ENCODE results near the gene A2M.

The A2M gene

DNA sequence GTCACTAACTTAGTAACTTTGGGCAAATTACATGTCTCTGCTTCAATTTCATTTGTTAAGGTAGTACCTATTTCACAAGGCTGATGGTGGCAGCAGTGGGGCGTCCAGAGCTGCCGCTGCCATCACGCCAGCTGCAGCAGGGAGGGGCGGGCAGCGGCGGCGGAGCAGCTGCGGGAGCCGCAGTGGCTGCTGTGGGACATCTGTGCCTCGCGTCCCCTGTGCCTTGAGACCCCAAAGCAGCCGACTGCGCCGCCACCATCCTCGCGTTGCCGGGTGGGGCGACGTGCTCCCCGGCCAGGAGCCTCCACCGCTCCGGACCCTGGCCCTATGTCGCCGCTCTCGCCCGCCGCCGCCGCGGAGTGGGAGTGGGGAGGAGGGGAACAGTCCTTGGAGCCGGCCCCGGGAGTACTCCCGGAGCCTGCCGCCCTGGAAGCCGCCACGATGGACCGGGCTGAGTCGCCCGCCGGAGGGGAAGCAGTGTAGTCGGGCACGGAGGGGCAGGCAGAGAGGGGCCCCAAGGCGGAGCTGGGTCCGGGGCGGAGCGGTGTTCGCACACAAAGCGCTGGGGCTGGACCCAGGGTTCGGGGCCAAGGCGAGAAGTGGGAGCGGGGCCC is 51.4 kb downstream of the A2M start:
- H3K9me3 ChIP-seq (ENCODE audit: control insufficient read depth, low read length): no peaks in the 10 kb centered on the region
- no peaks in the 10 kb centered on the region for H3K36me3 ChIP-seq (ENCODE audit: control insufficient read depth, insufficient read depth, low read length)
- H3K4me1 ChIP-seq (ENCODE audit: control insufficient read depth, insufficient read depth, low read length): peaks cover 4% of the 10 kb centered on the region
- H3K9ac ChIP-seq (ENCODE audit: low read length): peak overlapping the region; percentile 88
- no peaks in the 10 kb centered on the region for H3K27me3 ChIP-seq (ENCODE audit: control insufficient read depth, insufficient read depth, low read length)
- H3K4me3 ChIP-seq (ENCODE audit: low read length): peak overlapping the region; percentile 17

DNA sequence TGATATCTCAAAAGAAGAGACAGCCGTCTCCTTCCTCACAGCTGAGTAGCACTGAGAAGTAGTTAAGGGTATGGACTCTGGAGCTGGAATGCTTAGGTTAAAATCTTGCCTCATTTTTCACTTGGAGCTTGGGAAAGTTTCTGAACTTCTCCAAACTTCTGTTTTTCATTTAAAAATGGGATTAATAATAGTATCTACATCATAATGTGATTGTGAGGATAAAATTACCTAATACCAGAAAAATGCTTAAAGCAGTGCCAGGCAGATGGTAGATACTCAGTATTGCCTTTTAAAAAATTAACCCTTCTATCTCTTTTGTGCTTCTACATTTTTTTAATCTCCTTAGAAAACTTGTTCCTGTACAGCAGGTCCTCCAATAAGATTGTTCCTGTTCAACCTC is 63.1 kb downstream of the A2M start:
- Histone ChIP-seq H3K9ac (ENCODE audit: low read length) (no peak overlapping the region), H3K4me3 (ENCODE audit: low read length) (no peak overlapping the region), H3K9me3 (ENCODE audit: control insufficient read depth, low read length) (no peaks in the 10 kb centered on the region), H3K4me1 (ENCODE audit: control insufficient read depth, insufficient read depth, low read length) (no peaks in the 10 kb centered on the region), H3K27me3 (ENCODE audit: control insufficient read depth, insufficient read depth, low read length) (no peaks in the 10 kb centered on the region), H3K36me3 (ENCODE audit: control insufficient read depth, insufficient read depth, low read length) (no peaks in the 10 kb centered on the region)

DNA sequence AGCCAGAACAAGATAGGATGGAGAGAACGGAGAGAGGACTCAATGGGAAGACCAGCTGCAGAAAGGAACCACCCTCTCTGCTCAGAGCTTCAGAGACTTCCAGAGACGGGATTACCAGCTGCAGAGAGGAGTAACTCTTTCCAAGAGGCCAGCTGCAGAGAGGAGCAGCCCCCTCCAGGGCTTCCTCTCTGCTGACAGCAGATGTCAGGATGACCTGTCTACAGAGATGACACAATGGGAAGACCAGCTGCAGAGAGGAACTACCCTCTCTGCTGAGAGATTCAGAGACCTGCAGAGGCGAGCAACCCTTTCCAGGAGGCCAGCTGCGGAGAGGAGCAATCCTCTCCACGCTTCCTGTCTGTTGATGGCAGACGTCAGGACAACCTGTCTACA is 64.6 kb downstream of the A2M start:
- Histone ChIP-seq H3K27me3 (ENCODE audit: control insufficient read depth, insufficient read depth, low read length) (no peaks in the 10 kb centered on the region), H3K36me3 (ENCODE audit: control insufficient read depth, insufficient read depth, low read length) (no peaks in the 10 kb centered on the region), H3K9me3 (ENCODE audit: control insufficient read depth, low read length) (no peaks in the 10 kb centered on the region), H3K4me1 (ENCODE audit: control insufficient read depth, insufficient read depth, low read length) (no peaks in the 10 kb centered on the region), H3K4me3 (ENCODE audit: low read length) (no peak overlapping the region), H3K9ac (ENCODE audit: low read length) (no peak overlapping the region)

DNA sequence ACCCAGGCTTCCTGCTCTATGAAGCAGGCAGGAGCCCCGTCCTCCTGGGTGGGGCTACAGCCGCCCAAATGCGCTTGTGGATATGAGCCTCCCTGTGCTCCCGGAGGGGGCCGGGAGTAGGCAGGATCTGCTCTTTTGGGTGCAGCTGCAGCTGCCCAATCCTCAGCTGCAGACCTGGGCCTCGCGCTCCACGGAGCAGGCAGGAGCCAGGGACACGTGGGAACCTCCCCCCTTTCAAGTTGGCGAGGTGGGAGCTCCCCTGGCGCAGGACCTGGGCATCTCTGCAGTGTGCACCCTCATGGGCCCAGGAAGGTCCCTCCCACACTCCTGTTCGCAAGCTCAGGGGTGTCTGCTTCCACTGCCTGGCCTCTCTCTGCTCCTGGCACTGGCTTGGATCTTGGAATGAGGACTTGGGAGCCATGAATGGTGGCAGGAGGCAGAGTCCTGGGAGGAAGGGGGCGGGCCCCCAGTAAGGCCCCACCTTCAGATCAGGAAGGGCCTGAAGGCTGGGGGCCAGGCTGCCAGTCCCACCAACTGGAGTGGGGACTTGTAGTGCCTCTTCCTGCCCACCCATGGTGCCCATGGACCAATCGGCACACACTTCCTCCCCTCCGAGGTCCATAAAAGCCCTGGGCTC is 65.1 kb downstream of the A2M start:
- Histone ChIP-seq H3K36me3 (ENCODE audit: control insufficient read depth, insufficient read depth, low read length) (no peaks in the 10 kb centered on the region), H3K4me3 (ENCODE audit: low read length) (no peak overlapping the region), H3K9ac (ENCODE audit: low read length) (no peak overlapping the region), H3K4me1 (ENCODE audit: control insufficient read depth, insufficient read depth, low read length) (no peaks in the 10 kb centered on the region), H3K9me3 (ENCODE audit: control insufficient read depth, low read length) (no peaks in the 10 kb centered on the region), H3K27me3 (ENCODE audit: control insufficient read depth, insufficient read depth, low read length) (no peaks in the 10 kb centered on the region)

DNA sequence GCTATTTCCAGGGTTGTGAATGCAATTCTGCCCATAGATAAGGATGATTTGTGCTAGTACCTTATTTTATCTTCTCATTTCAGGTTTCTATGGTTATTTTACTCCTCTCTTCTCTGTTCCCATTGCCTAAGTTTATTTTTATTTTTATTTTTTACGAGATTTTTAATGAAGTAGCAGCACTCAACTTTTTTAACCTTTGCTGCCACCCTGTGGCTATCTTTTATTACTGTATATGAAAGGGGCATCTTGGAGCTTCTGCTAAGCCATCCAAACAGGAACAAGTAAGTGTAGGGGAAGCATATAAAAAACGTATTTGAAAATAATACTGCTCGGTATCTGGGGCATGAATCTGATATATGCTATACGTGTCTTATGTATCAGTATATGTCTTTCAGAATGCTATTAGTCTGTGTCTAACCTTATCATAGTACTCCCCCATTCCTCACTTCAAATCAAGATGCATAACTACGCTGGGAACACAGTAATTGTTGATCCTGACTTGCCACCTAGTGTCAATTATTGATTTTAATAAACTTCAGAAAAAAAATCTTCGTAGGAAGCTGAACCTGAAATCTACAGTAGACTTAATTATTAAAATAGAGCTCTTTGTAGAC is 66.1 kb downstream of the A2M start:
- Histone ChIP-seq H3K27me3 (ENCODE audit: control insufficient read depth, insufficient read depth, low read length) (no peaks in the 10 kb centered on the region), H3K9me3 (ENCODE audit: control insufficient read depth, low read length) (no peaks in the 10 kb centered on the region), H3K4me1 (ENCODE audit: control insufficient read depth, insufficient read depth, low read length) (no peaks in the 10 kb centered on the region), H3K4me3 (ENCODE audit: low read length) (no peak overlapping the region), H3K9ac (ENCODE audit: low read length) (no peak overlapping the region), H3K36me3 (ENCODE audit: control insufficient read depth, insufficient read depth, low read length) (no peaks in the 10 kb centered on the region)

DNA sequence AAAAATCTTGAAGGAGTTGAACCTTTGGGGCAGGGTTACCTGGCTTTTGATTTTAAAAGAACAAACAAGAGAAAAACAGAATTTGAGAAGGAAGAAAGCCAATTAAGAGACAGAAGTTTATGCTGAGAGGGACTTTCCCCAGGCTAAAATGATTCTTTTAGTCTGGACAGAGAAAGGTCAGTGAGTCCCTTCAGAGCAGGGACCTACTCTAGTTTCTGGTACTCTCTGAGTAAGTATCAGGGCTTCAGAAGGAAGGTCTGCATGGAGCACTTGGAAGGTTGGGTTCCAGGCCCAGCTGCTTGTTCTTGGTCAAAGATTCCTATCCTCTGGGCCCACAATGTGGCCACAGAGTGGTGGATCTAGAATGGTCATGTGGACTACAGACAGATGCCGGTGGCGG is 66.8 kb downstream of the A2M start:
- Histone ChIP-seq H3K27me3 (ENCODE audit: control insufficient read depth, insufficient read depth, low read length) (no peaks in the 10 kb centered on the region), H3K4me3 (ENCODE audit: low read length) (no peak overlapping the region), H3K36me3 (ENCODE audit: control insufficient read depth, insufficient read depth, low read length) (no peaks in the 10 kb centered on the region), H3K9me3 (ENCODE audit: control insufficient read depth, low read length) (no peaks in the 10 kb centered on the region), H3K4me1 (ENCODE audit: control insufficient read depth, insufficient read depth, low read length) (no peaks in the 10 kb centered on the region), H3K9ac (ENCODE audit: low read length) (no peak overlapping the region)

DNA sequence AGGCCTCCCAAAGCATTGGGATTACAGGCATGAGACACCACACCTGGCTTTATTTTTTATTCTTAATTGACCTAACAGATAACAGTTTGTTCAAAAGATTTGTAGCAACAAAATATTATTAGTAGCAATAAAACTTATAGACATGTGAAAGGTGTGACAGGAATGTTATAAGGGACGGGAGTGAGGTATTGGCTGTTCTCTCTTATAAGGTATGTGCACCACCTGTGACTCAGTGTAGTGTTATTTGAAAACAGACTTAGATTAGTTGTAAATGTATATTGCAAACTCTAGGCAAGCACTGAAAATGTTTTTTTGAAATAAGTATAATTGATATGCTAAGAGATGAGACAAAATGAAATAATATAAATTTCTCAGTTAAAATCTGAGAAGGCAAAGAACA is 68.6 kb downstream of the A2M start:
- Histone ChIP-seq H3K36me3 (ENCODE audit: control insufficient read depth, insufficient read depth, low read length) (no peaks in the 10 kb centered on the region), H3K4me3 (ENCODE audit: low read length) (no peak overlapping the region)

DNA sequence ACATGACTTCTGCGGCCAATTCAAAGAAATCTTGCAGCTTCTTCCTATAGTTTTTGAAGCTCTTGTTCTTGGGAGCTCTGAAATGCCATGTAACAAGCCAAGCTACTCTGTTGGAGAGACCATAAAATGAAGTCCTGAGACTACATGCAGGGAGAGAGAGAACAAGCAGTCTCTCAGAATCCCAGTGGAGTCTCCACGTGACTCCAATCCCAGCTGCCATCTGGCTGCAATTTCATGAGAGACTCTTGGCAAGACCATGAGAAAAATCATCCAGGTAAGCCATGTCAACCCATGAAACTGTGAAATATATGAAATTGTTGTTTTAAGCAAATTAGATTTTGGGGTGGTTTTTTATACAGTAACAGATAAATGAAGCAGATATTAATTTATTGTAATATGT is 72.0 kb downstream of the A2M start:
- no peaks in the 10 kb centered on the region for H3K36me3 ChIP-seq (ENCODE audit: control insufficient read depth, insufficient read depth, low read length)
- H3K4me3 ChIP-seq (ENCODE audit: low read length): no peak overlapping the region
- no peaks in the 10 kb centered on the region for H3K27me3 ChIP-seq (ENCODE audit: control insufficient read depth, insufficient read depth, low read length)
- H3K9me3 ChIP-seq (ENCODE audit: control insufficient read depth, low read length): no peaks in the 10 kb centered on the region
- no peak overlapping the region for H3K9ac ChIP-seq (ENCODE audit: low read length)
- H3K4me1 ChIP-seq (ENCODE audit: control insufficient read depth, insufficient read depth, low read length): no peaks in the 10 kb centered on the region

More for the DNA sequence above, 68.6 kb downstream of the A2M start:
- H3K9ac ChIP-seq (ENCODE audit: low read length): no peak overlapping the region
- H3K9me3 ChIP-seq (ENCODE audit: control insufficient read depth, low read length): no peaks in the 10 kb centered on the region
- H3K27me3 ChIP-seq (ENCODE audit: control insufficient read depth, insufficient read depth, low read length): no peaks in the 10 kb centered on the region
- no peaks in the 10 kb centered on the region for H3K4me1 ChIP-seq (ENCODE audit: control insufficient read depth, insufficient read depth, low read length)

DNA sequence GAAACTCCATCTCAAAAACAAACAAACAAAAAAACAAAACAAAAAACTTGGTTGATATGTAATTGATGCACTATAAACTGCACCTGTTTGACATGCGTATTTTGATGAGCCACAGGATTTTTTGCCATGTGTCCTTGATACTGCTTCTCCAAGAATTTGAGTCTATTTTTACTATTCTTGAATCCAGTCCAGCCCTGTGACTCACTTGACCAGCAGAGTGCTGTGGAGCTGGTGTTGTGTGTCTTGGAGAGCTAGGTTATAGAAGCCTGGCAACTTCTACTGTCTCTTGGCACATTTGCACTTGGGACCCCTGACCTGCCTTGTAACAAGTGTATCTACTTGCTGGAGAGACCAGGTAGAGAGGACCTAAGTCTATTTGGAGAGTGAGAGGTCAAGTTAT is 74.4 kb downstream of the A2M start:
- H3K36me3 ChIP-seq (ENCODE audit: control insufficient read depth, insufficient read depth, low read length): no peaks in the 10 kb centered on the region
- no peaks in the 10 kb centered on the region for H3K9me3 ChIP-seq (ENCODE audit: control insufficient read depth, low read length)
- no peak overlapping the region for H3K4me3 ChIP-seq (ENCODE audit: low read length)
- no peak overlapping the region for H3K9ac ChIP-seq (ENCODE audit: low read length)
- no peaks in the 10 kb centered on the region for H3K27me3 ChIP-seq (ENCODE audit: control insufficient read depth, insufficient read depth, low read length)
- no peaks in the 10 kb centered on the region for H3K4me1 ChIP-seq (ENCODE audit: control insufficient read depth, insufficient read depth, low read length)

DNA sequence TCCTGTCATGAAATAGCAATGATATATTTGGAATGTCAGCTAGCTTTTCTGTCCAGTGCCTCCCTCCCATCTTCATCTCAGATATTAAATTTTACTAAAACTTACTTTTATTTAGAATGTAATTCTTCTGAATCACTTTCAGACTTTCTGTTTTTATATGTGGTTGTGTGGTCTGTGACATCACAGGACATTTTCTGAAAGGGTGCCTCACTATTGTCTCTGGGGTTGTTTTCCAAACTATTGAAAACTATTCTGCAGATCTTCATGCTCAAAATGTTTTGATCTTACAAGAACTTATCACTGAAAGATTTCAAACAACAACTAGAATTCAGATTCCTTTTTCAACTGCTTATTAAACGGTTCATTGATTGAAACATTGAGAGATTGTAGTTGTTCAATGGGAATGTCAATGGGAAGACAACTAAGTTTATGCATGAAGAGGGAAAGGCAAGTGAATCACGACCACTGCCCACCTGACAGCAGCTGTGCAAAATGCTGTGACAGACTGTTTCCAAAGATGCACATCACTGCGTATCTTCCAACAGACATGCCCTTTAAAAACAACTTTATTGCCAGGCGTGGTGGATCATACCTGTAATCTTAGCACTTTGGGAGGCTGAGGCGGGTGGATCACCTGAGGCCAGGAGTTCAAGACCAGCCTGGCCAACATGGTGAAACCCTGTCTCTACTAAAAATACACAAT is 75.1 kb downstream of the A2M start:
- Histone ChIP-seq H3K4me1 (ENCODE audit: control insufficient read depth, insufficient read depth, low read length) (no peaks in the 10 kb centered on the region), H3K4me3 (ENCODE audit: low read length) (no peak overlapping the region), H3K9ac (ENCODE audit: low read length) (no peak overlapping the region), H3K9me3 (ENCODE audit: control insufficient read depth, low read length) (no peaks in the 10 kb centered on the region), H3K27me3 (ENCODE audit: control insufficient read depth, insufficient read depth, low read length) (no peaks in the 10 kb centered on the region), H3K36me3 (ENCODE audit: control insufficient read depth, insufficient read depth, low read length) (no peaks in the 10 kb centered on the region)

DNA sequence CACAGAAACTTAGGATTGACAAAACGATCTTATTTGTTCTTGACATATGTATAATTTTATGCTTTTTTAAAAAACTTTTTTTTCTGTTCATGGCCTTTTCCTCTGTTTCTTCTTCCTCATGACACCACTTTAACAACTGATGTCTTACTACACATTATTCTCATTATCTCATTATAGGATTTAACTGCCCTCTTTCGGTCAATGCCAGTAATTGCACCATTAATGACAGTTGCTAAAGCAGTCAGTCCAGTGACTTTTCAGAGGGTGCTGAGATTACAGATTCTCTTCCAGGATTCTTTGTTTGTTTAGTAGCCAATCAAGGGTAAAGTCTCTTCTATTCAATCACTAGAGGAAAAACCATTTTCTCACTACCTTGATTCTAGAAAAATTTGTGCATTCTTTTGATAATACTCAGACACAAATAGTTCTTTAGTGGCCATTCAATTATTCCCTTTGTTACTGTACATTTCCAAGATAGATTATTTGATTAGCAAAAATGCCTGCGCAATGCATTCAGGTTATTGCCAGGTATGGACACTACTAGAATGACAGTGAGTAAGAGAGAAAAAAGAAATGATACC is 76.2 kb downstream of the A2M start:
- no peaks in the 10 kb centered on the region for H3K27me3 ChIP-seq (ENCODE audit: control insufficient read depth, insufficient read depth, low read length)
- H3K9ac ChIP-seq (ENCODE audit: low read length): no peak overlapping the region
- no peaks in the 10 kb centered on the region for H3K9me3 ChIP-seq (ENCODE audit: control insufficient read depth, low read length)
- H3K4me1 ChIP-seq (ENCODE audit: control insufficient read depth, insufficient read depth, low read length): no peaks in the 10 kb centered on the region
- H3K4me3 ChIP-seq (ENCODE audit: low read length): no peak overlapping the region
- H3K36me3 ChIP-seq (ENCODE audit: control insufficient read depth, insufficient read depth, low read length): no peaks in the 10 kb centered on the region

DNA sequence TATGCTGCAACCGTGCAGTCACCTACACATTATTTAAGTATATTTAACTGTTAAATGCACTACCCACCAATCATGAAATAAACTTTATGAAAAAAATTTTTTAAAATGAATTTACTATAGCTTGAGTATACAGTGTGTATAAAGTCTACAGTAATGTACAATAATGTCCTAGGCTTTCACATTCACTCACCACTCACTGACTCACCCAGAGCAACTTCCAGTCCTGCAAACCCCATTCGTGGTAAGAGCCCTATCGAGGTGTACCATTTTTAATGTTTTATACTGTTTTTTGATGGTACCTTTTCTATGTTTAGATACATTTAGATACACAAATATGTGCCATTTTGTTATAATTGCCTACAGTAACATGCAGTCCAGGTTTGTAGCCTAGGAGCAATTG is 78.3 kb downstream of the A2M start:
- Histone ChIP-seq H3K36me3 (ENCODE audit: control insufficient read depth, insufficient read depth, low read length) (no peaks in the 10 kb centered on the region), H3K4me3 (ENCODE audit: low read length) (no peak overlapping the region), H3K9me3 (ENCODE audit: control insufficient read depth, low read length) (no peaks in the 10 kb centered on the region), H3K9ac (ENCODE audit: low read length) (no peak overlapping the region), H3K4me1 (ENCODE audit: control insufficient read depth, insufficient read depth, low read length) (no peaks in the 10 kb centered on the region), H3K27me3 (ENCODE audit: control insufficient read depth, insufficient read depth, low read length) (no peaks in the 10 kb centered on the region)

Data from mucosa of stomach (tissue), 1 donor.